Left ventricle myocardium inferior (tissue), 1 donor: ENCODE data around the gene PSPN. TPM values are rescaled to one million over a fixed set of nuclear protein-coding genes. Genes with fewer than 3 reads are reported as not detected.

Experiments used
- DNase-seq: peaks from one replicate; pipeline ENCODE4 v3.0.0-alpha.2; 2020
- H3K27ac ChIP-seq: fragments of 200-600 bp; replicated peaks from 2 replicates; pipeline ENCODE4 v1.8.0; 2021
- H3K27me3 ChIP-seq: fragments of 200-600 bp; 2 replicates; pipeline ENCODE4 v1.8.0; 2021; ENCODE audit warnings: low read depth
- H3K36me3 ChIP-seq: fragments of 200-600 bp; 2 replicates; pipeline ENCODE4 v1.8.0; 2021
- H3K4me1 ChIP-seq: fragments of 200-600 bp; 2 replicates; pipeline ENCODE4 v1.8.0; 2021
- H3K4me3 ChIP-seq: fragments of 200-600 bp; 2 replicates; pipeline ENCODE4 v1.8.0; 2021; ENCODE audit warnings: mild to moderate bottlenecking, moderate library complexity
- H3K9me3 ChIP-seq: fragments of 200-600 bp; replicated peaks from 2 replicates; pipeline ENCODE4 v1.8.0; 2021
- CTCF ChIP-seq: fragments of 200-600 bp; IDR thresholded peaks from 2 replicates; pipeline ENCODE4 v1.8.0; 2021; ENCODE audit warnings: antibody characterized with exemption, mild to moderate bottlenecking, borderline replicate concordance
- intact Hi-C: fragments of 100-400 bp; cut with micrococcal nuclease; formaldehyde crosslinking; loops from one replicate; pipeline ENCODE4 v1.11.0; 2022
- total RNA-seq: library from RNA; stranded (reverse); fragmentation: NEBNext Ultra II Directional; extraction: Animal tissue kit (Norgen Biotek cat#: 25700); gene quantifications from one replicate; pipeline ENCODE4 v1.2.1, GENCODE V29; 2021
- donor health status: DM: no; HTN: yes; CAD: no; lungs with severe emphysema.

Gene PSPN
- total RNA-seq, 1 donor from 2014 or later, result 1.2 TPM

- DNase-seq, result no peak
- no peak overlapping the region for H3K4me3 ChIP-seq
- peaks cover 14% of the 10 kb centered on the region for H3K4me1 ChIP-seq
- peaks cover 7% of the 10 kb centered on the region for H3K9me3 ChIP-seq
- TF ChIP-seq CTCF, result no peak
- no peaks in the 10 kb centered on the region for H3K27me3 ChIP-seq
- H3K27ac ChIP-seq, result no peak overlapping the region
- H3K36me3 ChIP-seq, result peaks cover 58% of the 10 kb centered on the region
- intact Hi-C loops, result no loop called here
Observed at GRCh38 chr19:6378041-6378440, 2.3 kb upstream of the PSPN start.

- no peak for DNase-seq
Observed at GRCh38 chr19:6376512-6377190, 918 bp upstream of the PSPN start.

GRCh38 chr19:6374711-6375410 is 872 bp downstream of the PSPN start:
- peaks cover 3% of the 10 kb centered on the region for H3K9me3 ChIP-seq
- no peaks in the 10 kb centered on the region for H3K27me3 ChIP-seq
- H3K36me3 ChIP-seq, result peaks cover 26% of the 10 kb centered on the region
- H3K4me1 ChIP-seq, result peaks cover 22% of the 10 kb centered on the region
- DNase-seq, result no peak
- no peak overlapping the region for H3K4me3 ChIP-seq
- intact Hi-C loops, result no loop called here
- no peak overlapping the region for H3K27ac ChIP-seq
- no peak for TF ChIP-seq CTCF

More at GRCh38 chr19:6376512-6377190, 918 bp upstream of the PSPN start:
- Histone ChIP-seq H3K9me3 (peaks cover 7% of the 10 kb centered on the region), H3K4me1 (peaks cover 22% of the 10 kb centered on the region), H3K4me3 (no peak overlapping the region), H3K27me3 (no peaks in the 10 kb centered on the region), H3K27ac (no peak overlapping the region), H3K36me3 (peaks cover 44% of the 10 kb centered on the region)
- TF ChIP-seq CTCF, result no peak
- intact Hi-C loops, result no loop called here

GRCh38 chr19:6374161-6374709 is 1.5 kb downstream of the PSPN start:
- TF ChIP-seq CTCF, result no peak
- H3K27ac ChIP-seq, result peak overlapping the region; percentile 100
- no peaks in the 10 kb centered on the region for H3K9me3 ChIP-seq
- no peaks in the 10 kb centered on the region for H3K27me3 ChIP-seq
- H3K36me3 ChIP-seq, result peaks cover 20% of the 10 kb centered on the region
- peak overlapping the region; percentile 99 for H3K4me3 ChIP-seq
- intact Hi-C loops, result no loop called here
- no peak for DNase-seq
- H3K4me1 ChIP-seq, result peaks cover 22% of the 10 kb centered on the region

GRCh38 chr19:6373813-6374108 is 2.0 kb downstream of the PSPN start:
- H3K27me3 ChIP-seq, result no peaks in the 10 kb centered on the region
- peaks cover 22% of the 10 kb centered on the region for H3K4me1 ChIP-seq
- peak overlapping the region; percentile 99 for H3K4me3 ChIP-seq
- TF ChIP-seq CTCF, result no peak
- peaks cover 19% of the 10 kb centered on the region for H3K36me3 ChIP-seq
- peak overlapping the region; percentile 100 for H3K27ac ChIP-seq
- intact Hi-C loops, result no loop called here
- DNase-seq, result no peak
- no peaks in the 10 kb centered on the region for H3K9me3 ChIP-seq
